OCI-LY3 (cell line): ENCODE data around the gene TPP1.

Source experiments
- H2AFZ ChIP-seq: fragments of 200-600, 300-600 bp; shearing (Covaris generic); 2 replicates; pipeline ENCODE4 v1.6.0; 2014; ENCODE audit warnings: antibody characterized with exemption, low read depth, low read length
- H3K27ac ChIP-seq: fragments of 200-600, 300-600 bp; sonication (generic); 2 replicates; pipeline ENCODE4 v1.5.1; 2014; ENCODE audit warnings: mild to moderate bottlenecking, low read length, moderate library complexity, mixed read lengths
- H3K27me3 ChIP-seq: fragments of 200-600, 300-600 bp; sonication (generic); 2 replicates; pipeline ENCODE4 v1.6.1; 2014; ENCODE audit warnings: low read depth, low read length, mixed read lengths
- H3K36me3 ChIP-seq: fragments of 200-600, 300-600 bp; sonication (generic); replicated peaks from 2 replicates; pipeline ENCODE3; 2014; ENCODE audit warnings: low read depth, low read length, mixed read lengths
- H3K4me1 ChIP-seq: fragments of 300-600, 200-600 bp; sonication (generic); 2 replicates; pipeline ENCODE4 v1.6.1; 2014; ENCODE audit warnings: low read length, mixed read lengths
- H3K4me2 ChIP-seq: fragments of 200-600, 300-600 bp; sonication (generic); 2 replicates; pipeline ENCODE4 v1.6.1; 2014; ENCODE audit warnings: low read length, mixed read lengths
- H3K4me3 ChIP-seq: fragments of 300-600, 200-600 bp; sonication (generic); 2 replicates; pipeline ENCODE4 v1.5.1; 2014; ENCODE audit warnings: antibody characterized with exemption, mild to moderate bottlenecking, low read length, moderate library complexity
- H3K79me2 ChIP-seq: fragments of 300-600, 200-600 bp; shearing (Covaris generic); 2 replicates; pipeline ENCODE4 v1.6.1; 2014; ENCODE audit warnings: mild to moderate bottlenecking, low read length, mixed read lengths
- H3K9ac ChIP-seq: fragments of 300-600, 200-600 bp; shearing (Covaris generic); 2 replicates; pipeline ENCODE4 v1.6.0; 2014; ENCODE audit warnings: mild to moderate bottlenecking, low read length, moderate library complexity
- H3K9me3 ChIP-seq: fragments of 200-600, 300-600 bp; shearing (Covaris generic); 2 replicates; pipeline ENCODE4 v1.6.1; 2014; ENCODE audit warnings: low read length, mixed read lengths; ENCODE audit not compliant: insufficient read depth
- H4K20me1 ChIP-seq: fragments of 200-600, 300-600 bp; sonication (generic); 2 replicates; pipeline ENCODE4 v1.6.1; 2016; ENCODE audit warnings: low read length, mixed read lengths; ENCODE audit not compliant: insufficient read depth
- EZH2phosphoT487 ChIP-seq: fragments of 200-600 bp; shearing (Covaris generic); IDR thresholded peaks from 2 replicates; pipeline ENCODE4 v1.6.1; 2018; ENCODE audit warnings: antibody characterized with exemption, mixed run types, low read depth
- TF ChIP-seq, protein P1 (sequence below): fragments of 200-600, 300-600 bp; sonication (generic); IDR thresholded peaks from 2 replicates; pipeline ENCODE4 v1.5.1; 2014; ENCODE audit warnings: antibody characterized with exemption, low read length, low read depth

TPP1 gene

DNA sequence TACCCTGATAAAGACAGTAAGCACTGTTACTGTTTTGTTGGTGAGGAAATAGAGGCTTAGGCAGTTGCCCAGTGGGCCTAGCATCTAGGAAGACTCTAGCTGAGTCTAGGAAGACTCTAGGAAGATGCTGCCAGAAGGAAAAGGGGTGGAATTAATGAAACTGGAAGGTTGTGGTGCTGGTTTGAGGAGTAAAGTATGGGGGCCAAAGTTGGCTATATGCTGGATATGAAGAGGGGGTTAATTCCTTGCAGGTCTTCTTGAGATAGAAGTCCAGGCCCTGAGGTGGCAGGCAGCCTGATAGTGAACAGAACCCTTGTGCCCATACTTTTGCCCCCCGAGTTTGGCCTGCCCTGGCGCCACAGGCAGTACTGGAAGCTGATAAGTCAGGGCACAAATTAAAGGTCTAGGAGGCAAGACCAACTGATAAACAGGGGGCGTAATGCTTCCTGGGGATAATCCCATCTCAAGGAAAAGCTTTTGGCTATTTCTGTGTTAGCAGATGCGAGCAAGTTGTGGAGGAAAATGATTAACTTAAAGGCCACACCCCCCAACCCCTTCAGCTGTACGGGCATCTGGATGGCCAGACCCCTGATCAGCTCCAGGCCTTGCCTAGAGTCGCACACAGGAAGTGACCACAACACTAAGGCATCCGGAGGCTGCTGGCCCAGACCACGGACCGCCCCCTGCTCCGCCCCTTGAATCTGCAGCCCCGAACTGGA lies 12.6 kb downstream of the TPP1 start:
- Histone ChIP-seq H3K4me3 (peak overlapping the region; percentile 49), H3K9me3 (no peaks in the 10 kb centered on the region), H3K27ac (peak overlapping the region; percentile 89), H3K9ac (peak overlapping the region; percentile 53), H3K79me2 (peaks cover 56% of the 10 kb centered on the region), H3K4me2 (peak overlapping the region; percentile 77), H4K20me1 (0 out of 2 replicates have a peak, but pooled peaks cover 4% of the 10 kb centered on the region), H3K27me3 (no peaks in the 10 kb centered on the region), H3K4me1 (peaks cover 55% of the 10 kb centered on the region), H3K36me3 (peaks cover 41% of the 10 kb centered on the region), H2AFZ (no peak overlapping the region)
- no peak for TF ChIP-seq EZH2phosphoT487
- TF ChIP-seq, protein P1, sequence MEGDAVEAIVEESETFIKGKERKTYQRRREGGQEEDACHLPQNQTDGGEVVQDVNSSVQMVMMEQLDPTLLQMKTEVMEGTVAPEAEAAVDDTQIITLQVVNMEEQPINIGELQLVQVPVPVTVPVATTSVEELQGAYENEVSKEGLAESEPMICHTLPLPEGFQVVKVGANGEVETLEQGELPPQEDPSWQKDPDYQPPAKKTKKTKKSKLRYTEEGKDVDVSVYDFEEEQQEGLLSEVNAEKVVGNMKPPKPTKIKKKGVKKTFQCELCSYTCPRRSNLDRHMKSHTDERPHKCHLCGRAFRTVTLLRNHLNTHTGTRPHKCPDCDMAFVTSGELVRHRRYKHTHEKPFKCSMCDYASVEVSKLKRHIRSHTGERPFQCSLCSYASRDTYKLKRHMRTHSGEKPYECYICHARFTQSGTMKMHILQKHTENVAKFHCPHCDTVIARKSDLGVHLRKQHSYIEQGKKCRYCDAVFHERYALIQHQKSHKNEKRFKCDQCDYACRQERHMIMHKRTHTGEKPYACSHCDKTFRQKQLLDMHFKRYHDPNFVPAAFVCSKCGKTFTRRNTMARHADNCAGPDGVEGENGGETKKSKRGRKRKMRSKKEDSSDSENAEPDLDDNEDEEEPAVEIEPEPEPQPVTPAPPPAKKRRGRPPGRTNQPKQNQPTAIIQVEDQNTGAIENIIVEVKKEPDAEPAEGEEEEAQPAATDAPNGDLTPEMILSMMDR = no peak

DNA sequence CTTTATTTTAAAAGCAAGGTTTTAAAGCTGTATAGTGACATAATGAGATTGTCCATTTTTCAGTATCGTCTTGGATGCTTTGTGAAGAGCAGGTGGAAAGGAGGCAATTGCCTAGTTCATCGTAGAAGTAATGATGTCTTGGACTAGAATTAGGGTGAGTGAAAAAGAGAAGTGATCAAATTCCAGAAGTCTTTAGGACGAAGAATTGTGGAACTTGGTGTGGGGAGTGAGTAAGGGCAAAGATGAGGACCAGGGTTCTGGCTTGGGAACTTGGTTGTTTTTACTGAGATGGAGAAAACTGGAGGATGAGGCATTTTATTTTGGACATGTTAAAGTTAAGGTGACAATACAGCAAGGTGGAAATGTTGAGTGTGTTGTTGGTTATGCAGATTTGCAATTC lies 14.4 kb downstream of the TPP1 start:
- Histone ChIP-seq H3K4me1 (peaks cover 50% of the 10 kb centered on the region), H3K4me2 (peak overlapping the region; percentile 98), H3K79me2 (peaks cover 63% of the 10 kb centered on the region), H3K4me3 (peak overlapping the region; percentile 99), H3K27ac (peak overlapping the region; percentile 70), H3K9me3 (no peaks in the 10 kb centered on the region), H3K9ac (peak overlapping the region; percentile 98), H3K36me3 (peaks cover 39% of the 10 kb centered on the region), H2AFZ (no peak overlapping the region), H3K27me3 (no peaks in the 10 kb centered on the region), H4K20me1 (0 out of 2 replicates have a peak, but pooled peaks cover 4% of the 10 kb centered on the region)
- no peak for TF ChIP-seq EZH2phosphoT487
- TF ChIP-seq, protein P1 = no peak

DNA sequence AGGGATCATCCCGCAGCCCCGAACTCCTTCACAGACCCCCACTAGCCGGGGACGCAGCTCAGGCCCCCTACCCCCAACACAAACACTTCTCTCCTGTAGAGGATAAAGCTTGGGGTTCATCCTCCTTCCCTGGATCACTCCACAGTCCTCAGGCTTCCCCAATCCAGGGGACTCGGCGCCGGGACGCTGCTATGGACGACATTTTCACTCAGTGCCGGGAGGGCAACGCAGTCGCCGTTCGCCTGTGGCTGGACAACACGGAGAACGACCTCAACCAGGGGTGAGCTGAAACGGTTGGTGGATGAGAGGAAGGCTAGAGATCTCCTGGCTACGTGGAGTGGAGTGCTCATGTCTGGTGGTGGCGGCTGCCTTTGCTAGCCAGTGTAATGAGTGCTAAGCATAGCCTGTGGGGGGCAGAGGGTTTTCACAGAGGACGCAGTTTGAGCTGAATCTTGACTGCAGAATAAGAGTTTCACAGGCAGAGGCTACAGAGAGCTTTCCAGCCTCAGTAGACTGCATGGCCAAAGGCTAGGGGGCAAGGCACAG lies 15.1 kb downstream of the TPP1 start:
- no peaks in the 10 kb centered on the region for H3K27me3 ChIP-seq
- peak overlapping the region; percentile 70 for H3K27ac ChIP-seq
- no peaks in the 10 kb centered on the region for H3K9me3 ChIP-seq
- H4K20me1 ChIP-seq = 0 out of 2 replicates have a peak, but pooled peaks cover 4% of the 10 kb centered on the region
- H3K9ac ChIP-seq = peak overlapping the region; percentile 98
- peak overlapping the region; percentile 98 for H3K4me2 ChIP-seq
- no peak for TF ChIP-seq EZH2phosphoT487
- TF ChIP-seq, protein P1 = peak; percentile 55
- peak overlapping the region; percentile 99 for H3K4me3 ChIP-seq
- H2AFZ ChIP-seq = peak overlapping the region; percentile 84
- H3K36me3 ChIP-seq = peaks cover 40% of the 10 kb centered on the region
- peaks cover 50% of the 10 kb centered on the region for H3K4me1 ChIP-seq
- peaks cover 63% of the 10 kb centered on the region for H3K79me2 ChIP-seq

GRCh38 chr11:6603287-6604080 lies 15.7 kb downstream of the TPP1 start, which contains the start of the genes ILK and RRP8:
Gene ILK (plus strand): TSS chr11:6603774. CDS start chr11:6604272, 498 bp downstream.
Gene RRP8 (minus strand): TSS chr11:6603616. CDS start chr11:6603502, 114 bp downstream.
- peak within 1 kb of the TSS; percentile 98 for H3K9ac ChIP-seq
- no peaks in the 10 kb centered on the region for H3K27me3 ChIP-seq
- H3K4me1 ChIP-seq = peaks cover 50% of the 10 kb centered on the region
- H3K4me2 ChIP-seq = peak within 1 kb of the TSS; percentile 98
- peaks cover 40% of the 10 kb centered on the region for H3K36me3 ChIP-seq
- H3K9me3 ChIP-seq = no peaks in the 10 kb centered on the region
- H2AFZ ChIP-seq = peak within 1 kb of the TSS; percentile 84
- 0 out of 2 replicates have a peak, but pooled peaks cover 4% of the 10 kb centered on the region for H4K20me1 ChIP-seq
- peaks cover 63% of the 10 kb centered on the region for H3K79me2 ChIP-seq
- H3K27ac ChIP-seq = peak within 1 kb of the TSS; percentile 70
- H3K4me3 ChIP-seq = peak within 1 kb of the TSS; percentile 99
- TF ChIP-seq, protein P1 = no peak; the same call in 1 of the 2 replicates
- TF ChIP-seq EZH2phosphoT487 = no peak
